GM23338 (cell line): ENCODE results near the gene PACSIN1.

Source experiments
- CTCF ChIP-seq, 2 experiments: fragments of 200-600 bp in 1 of 2; sonication (generic) in 1 of 2; conservative IDR thresholded peaks; 2 replicates each; pipeline versions ENCODE4 v1.5.1 to v1.6.1; 2016 to 2017; ENCODE audit warnings: antibody characterized with exemption in 2 of 2, low read depth in 2 of 2, mild to moderate bottlenecking in 2 of 2, moderate library complexity in 1 of 2
- EZH2 ChIP-seq: fragments of 200-600 bp; sonication (generic); IDR thresholded peaks from one replicate; pipeline ENCODE4 v1.8.0; 2017; ENCODE audit warnings: antibody characterized with exemption, mild to moderate bottlenecking, low read depth; ENCODE audit not compliant: unreplicated experiment
- EZH2phosphoT487 ChIP-seq: fragments of 200-600 bp; sonication (generic); IDR thresholded peaks from one replicate; pipeline ENCODE4 v1.8.1; 2018; ENCODE audit warnings: antibody characterized with exemption; ENCODE audit not compliant: unreplicated experiment
- JUNB ChIP-seq: IDR thresholded peaks from one replicate; pipeline ENCODE4 v1.6.1; 2016; ENCODE audit warnings: antibody characterized with exemption; ENCODE audit not compliant: unreplicated experiment
- POLR2AphosphoS5 ChIP-seq: IDR thresholded peaks from 2 replicates; pipeline ENCODE4 v1.6.1; 2016; ENCODE audit warnings: antibody characterized with exemption, low read depth
- REST ChIP-seq: IDR thresholded peaks from one replicate; pipeline ENCODE4 v1.6.1; 2018; ENCODE audit warnings: antibody characterized with exemption; ENCODE audit not compliant: unreplicated experiment

DNA sequence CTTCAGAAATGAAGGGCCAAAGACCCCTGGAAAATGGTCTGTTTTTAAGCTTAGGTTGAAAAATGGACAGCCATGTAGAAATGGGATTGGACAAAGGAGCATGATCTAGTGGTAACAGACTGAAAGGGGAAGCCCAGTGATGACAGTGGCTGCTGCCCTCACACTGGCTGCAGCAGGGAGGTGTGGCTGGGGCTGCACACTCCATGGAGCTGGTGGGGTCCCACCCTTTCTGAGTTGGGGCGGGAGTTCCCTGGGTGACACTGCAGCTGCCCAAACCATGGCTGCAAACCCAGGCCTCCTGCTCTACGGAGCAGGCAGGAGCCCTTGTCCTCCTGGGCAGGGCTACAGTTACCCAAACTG, 8.5 kb upstream of the PACSIN1 start:
- no peak for TF ChIP-seq CTCF (conservative IDR thresholded peaks at IDR 0.05; ENCODE audit: low read depth in 2 of 2)
- no peak for TF ChIP-seq JUNB
- TF ChIP-seq REST = no peak
- no peak for TF ChIP-seq EZH2phosphoT487
- no peak for TF ChIP-seq POLR2AphosphoS5
- no peak for TF ChIP-seq EZH2
